Smooth muscle cell (in vitro differentiated cells): Measurements from ENCODE around the gene POU5F2. TPM values are rescaled to one million over a fixed set of nuclear protein-coding genes. Genes with fewer than 3 reads are reported as not detected.

Experiments used
- DNase-seq: peaks from one replicate; lab custom pipeline; 2025; ENCODE audit not compliant: unreplicated experiment; lab: John Stamatoyannopoulos, UW
- H2AFZ ChIP-seq: fragments of 200-600 bp; sonication (generic); 2 replicates; pipeline ENCODE4 v1.6.0; 2016; ENCODE audit warnings: antibody characterized with exemption, low read depth, mild to moderate bottlenecking
- H3F3A ChIP-seq: fragments of 200-600 bp; sonication (generic); 2 replicates; pipeline ENCODE4 v1.6.0; 2017; ENCODE audit warnings: antibody characterized with exemption, low read depth
- H3K27ac ChIP-seq: fragments of 200-600 bp; sonication (generic); 2 replicates; pipeline ENCODE4 v1.5.1; 2016; ENCODE audit warnings: low read depth, mild to moderate bottlenecking
- H3K27me3 ChIP-seq: fragments of 200-600 bp; sonication (generic); 2 replicates; pipeline ENCODE4 v1.6.1; 2016; ENCODE audit warnings: low read depth, mild to moderate bottlenecking
- H3K36me3 ChIP-seq: fragments of 200-600 bp; sonication (generic); 2 replicates; pipeline ENCODE4 v1.5.1; 2016; ENCODE audit warnings: low read depth
- H3K4me1 ChIP-seq: fragments of 200-600 bp; sonication (generic); 2 replicates; pipeline ENCODE4 v1.5.1; 2016; ENCODE audit warnings: low read depth
- H3K4me2 ChIP-seq: fragments of 200-600 bp; sonication (generic); 2 replicates; pipeline ENCODE4 v1.6.0; 2016; ENCODE audit warnings: mild to moderate bottlenecking
- H3K4me3 ChIP-seq: fragments of 200-600 bp; sonication (generic); 2 replicates; pipeline ENCODE4 v1.5.1; 2016; ENCODE audit warnings: mild to moderate bottlenecking
- H3K79me2 ChIP-seq: fragments of 200-600 bp; sonication (generic); 2 replicates; pipeline ENCODE4 v1.6.0; 2016; ENCODE audit warnings: low read depth, mild to moderate bottlenecking
- H3K9ac ChIP-seq: fragments of 200-600 bp; sonication (generic); 2 replicates; pipeline ENCODE4 v1.6.0; 2016; ENCODE audit warnings: low read depth
- H3K9me3 ChIP-seq: fragments of 200-600 bp; sonication (generic); replicated peaks from 2 replicates; pipeline ENCODE4 v1.5.1; 2016; ENCODE audit warnings: low read depth
- H4K20me1 ChIP-seq: fragments of 200-600 bp; sonication (generic); 2 replicates; pipeline ENCODE4 v1.6.0; 2016; ENCODE audit warnings: low read depth
- CTCF ChIP-seq: fragments of 200-600 bp; sonication (generic); IDR thresholded peaks from 2 replicates; pipeline ENCODE4 v1.5.1; 2017; ENCODE audit warnings: borderline replicate concordance, mild to moderate bottlenecking, antibody characterized with exemption; ENCODE audit not compliant: insufficient read depth, poor library complexity, severe bottlenecking
- WGBS: methylation state at CpG from one replicate; pipeline ENCODE4 v1.1.7; 2016; ENCODE audit warnings: low lambda C conversion rate; 5-methylcytosine and 5-hydroxymethylcytosine counted together
- polyA plus RNA-seq: library from polyadenylated mRNA; unstranded; fragments of >200 nt; fragmentation: Nextera tagmentation; extraction: Ambion mirVana; gene quantifications from 2 replicates; pipeline ENCODE4 v1.2.1, GENCODE V29; 2016
- total RNA-seq: library from RNA; depleted of rRNA; stranded (reverse); fragments of >200 nt; gene quantifications from 2 replicates; pipeline ENCODE4 v1.2.3, GENCODE V29; 2014

POU5F2 gene
- total and polyA plus RNA-seq, 2 experiments from 2014 or later = 0.11 to 0.45 TPM

GRCh38 chr5:93715761-93716160 is 25.6 kb downstream of the POU5F2 start:
- Histone ChIP-seq H3K9me3 (peaks cover 4% of the 10 kb centered on the region), H2AFZ (no peak overlapping the region), H4K20me1 (no peaks in the 10 kb centered on the region), H3K9ac (no peak overlapping the region), H3K27ac (no peak overlapping the region), H3K79me2 (no peaks in the 10 kb centered on the region), H3K4me1 (peaks cover 8% of the 10 kb centered on the region), H3K36me3 (no peaks in the 10 kb centered on the region), H3K27me3 (no peaks in the 10 kb centered on the region), H3F3A (no peaks in the 10 kb centered on the region), H3K4me3 (no peak overlapping the region), H3K4me2 (no peak overlapping the region)
- no peak for DNase-seq
- WGBS = 75% methylated on average over 1 of the region's 1 CpG
- TF ChIP-seq CTCF = no peak

- H3K27me3 ChIP-seq = no peaks in the 10 kb centered on the region
- WGBS = 56% methylated on average over 2 of the region's 2 CpGs
- peaks cover 4% of the 10 kb centered on the region for H3K9me3 ChIP-seq
- no peak overlapping the region for H2AFZ ChIP-seq
- no peaks in the 10 kb centered on the region for H3K79me2 ChIP-seq
- peaks cover 8% of the 10 kb centered on the region for H3K4me1 ChIP-seq
- no peak overlapping the region for H3K4me3 ChIP-seq
- H3K36me3 ChIP-seq = no peaks in the 10 kb centered on the region
- H4K20me1 ChIP-seq = no peaks in the 10 kb centered on the region
- H3F3A ChIP-seq = no peaks in the 10 kb centered on the region
- no peak overlapping the region for H3K9ac ChIP-seq
- no peak overlapping the region for H3K4me2 ChIP-seq
- no peak for DNase-seq
- no peak overlapping the region for H3K27ac ChIP-seq
- no peak for TF ChIP-seq CTCF
Observed at GRCh38 chr5:93715327-93715726, 26.1 kb downstream of the POU5F2 start.

- Histone ChIP-seq H3K27me3 (no peaks in the 10 kb centered on the region), H3F3A (no peaks in the 10 kb centered on the region), H3K27ac (no peak overlapping the region), H2AFZ (no peak overlapping the region), H3K79me2 (no peaks in the 10 kb centered on the region), H3K9me3 (peaks cover 4% of the 10 kb centered on the region), H3K36me3 (no peaks in the 10 kb centered on the region), H4K20me1 (no peaks in the 10 kb centered on the region), H3K4me2 (no peak overlapping the region), H3K4me3 (no peak overlapping the region), H3K4me1 (no peaks in the 10 kb centered on the region), H3K9ac (no peak overlapping the region)
- WGBS = 91% methylated on average over 6 of the region's 6 CpGs
- no peak for DNase-seq
- no peak for TF ChIP-seq CTCF
Observed at GRCh38 chr5:93708442-93708841, 33.0 kb downstream of the POU5F2 start.

GRCh38 chr5:93705896-93706295 is 35.5 kb downstream of the POU5F2 start:
- 89% methylated on average over 1 of the region's 1 CpG for WGBS
- Histone ChIP-seq H3K27me3 (no peaks in the 10 kb centered on the region), H2AFZ (no peak overlapping the region), H3K4me1 (no peaks in the 10 kb centered on the region), H3K9me3 (no peaks in the 10 kb centered on the region), H3K9ac (no peak overlapping the region), H3K4me3 (no peak overlapping the region), H3K27ac (no peak overlapping the region), H3K36me3 (no peaks in the 10 kb centered on the region), H3F3A (no peaks in the 10 kb centered on the region), H3K79me2 (no peaks in the 10 kb centered on the region), H3K4me2 (no peak overlapping the region), H4K20me1 (no peaks in the 10 kb centered on the region)
- no peak for TF ChIP-seq CTCF
- no peak for DNase-seq
